GM12864 (cell line): Measurements from ENCODE around the gene GMIP.

ENCODE experiments used
- DNase-seq: peaks from one replicate; pipeline ENCODE4 v3.0.0-alpha.2; 2011; ENCODE audit warnings: low read depth
- H3K4me3 ChIP-seq: 2 replicates; pipeline ENCODE4 v1.5.1; 2011; ENCODE audit warnings: mild to moderate bottlenecking, low read depth, low read length, control low read depth
- TF ChIP-seq, protein P1 (sequence below): IDR thresholded peaks from 2 replicates; pipeline ENCODE4 v1.5.1; 2011; ENCODE audit warnings: low read depth, mild to moderate bottlenecking, moderate library complexity, low read length, control low read depth, inconsistent platforms; ENCODE audit errors: missing control alignments

Gene GMIP

DNA sequence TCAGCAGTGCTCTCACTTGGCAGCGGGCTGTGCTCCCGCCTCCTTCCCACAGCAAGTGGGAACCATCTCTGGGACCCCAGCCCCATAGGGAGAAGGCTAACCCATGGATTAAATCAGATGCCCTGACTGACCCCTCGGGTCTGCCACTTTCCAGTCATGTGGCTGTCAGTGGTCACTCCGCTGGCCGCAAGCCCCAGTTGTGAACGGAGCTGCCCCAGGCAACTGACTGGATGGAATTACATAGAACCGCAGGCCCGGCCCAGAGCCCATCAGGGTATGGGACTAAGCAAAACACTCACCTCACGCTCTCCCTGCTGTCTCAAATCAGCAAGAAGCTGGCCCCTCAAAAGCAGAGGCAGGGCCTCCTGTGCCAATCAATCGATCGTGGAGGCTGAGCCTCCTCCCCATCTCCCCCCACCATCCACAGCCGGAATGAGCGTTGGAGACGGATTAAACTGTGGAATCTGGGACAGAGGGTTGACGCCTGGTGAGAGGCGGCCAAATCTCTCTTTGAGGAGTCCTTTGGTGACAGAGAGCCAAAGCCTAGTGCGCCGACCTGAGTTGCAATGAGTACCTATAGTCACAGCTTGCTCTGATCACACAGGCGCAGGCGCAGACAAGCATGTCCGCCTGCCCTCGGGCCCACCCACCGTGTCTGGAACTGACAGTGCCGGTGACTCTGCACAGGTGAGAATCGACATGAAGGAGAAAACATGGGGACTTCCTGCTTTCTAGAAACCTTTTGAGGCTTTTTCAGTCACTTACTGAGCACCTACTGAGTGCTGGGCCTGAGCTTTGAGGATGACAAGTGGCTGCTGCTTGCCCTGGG is 63.7 kb downstream of the GMIP start:
- no peak overlapping the region for H3K4me3 ChIP-seq
- no peak for DNase-seq
- TF ChIP-seq, protein P1, sequence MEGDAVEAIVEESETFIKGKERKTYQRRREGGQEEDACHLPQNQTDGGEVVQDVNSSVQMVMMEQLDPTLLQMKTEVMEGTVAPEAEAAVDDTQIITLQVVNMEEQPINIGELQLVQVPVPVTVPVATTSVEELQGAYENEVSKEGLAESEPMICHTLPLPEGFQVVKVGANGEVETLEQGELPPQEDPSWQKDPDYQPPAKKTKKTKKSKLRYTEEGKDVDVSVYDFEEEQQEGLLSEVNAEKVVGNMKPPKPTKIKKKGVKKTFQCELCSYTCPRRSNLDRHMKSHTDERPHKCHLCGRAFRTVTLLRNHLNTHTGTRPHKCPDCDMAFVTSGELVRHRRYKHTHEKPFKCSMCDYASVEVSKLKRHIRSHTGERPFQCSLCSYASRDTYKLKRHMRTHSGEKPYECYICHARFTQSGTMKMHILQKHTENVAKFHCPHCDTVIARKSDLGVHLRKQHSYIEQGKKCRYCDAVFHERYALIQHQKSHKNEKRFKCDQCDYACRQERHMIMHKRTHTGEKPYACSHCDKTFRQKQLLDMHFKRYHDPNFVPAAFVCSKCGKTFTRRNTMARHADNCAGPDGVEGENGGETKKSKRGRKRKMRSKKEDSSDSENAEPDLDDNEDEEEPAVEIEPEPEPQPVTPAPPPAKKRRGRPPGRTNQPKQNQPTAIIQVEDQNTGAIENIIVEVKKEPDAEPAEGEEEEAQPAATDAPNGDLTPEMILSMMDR, result no peak
